ENCODE measurements around the gene PRRT4.

The PRRT4 gene

DNA sequence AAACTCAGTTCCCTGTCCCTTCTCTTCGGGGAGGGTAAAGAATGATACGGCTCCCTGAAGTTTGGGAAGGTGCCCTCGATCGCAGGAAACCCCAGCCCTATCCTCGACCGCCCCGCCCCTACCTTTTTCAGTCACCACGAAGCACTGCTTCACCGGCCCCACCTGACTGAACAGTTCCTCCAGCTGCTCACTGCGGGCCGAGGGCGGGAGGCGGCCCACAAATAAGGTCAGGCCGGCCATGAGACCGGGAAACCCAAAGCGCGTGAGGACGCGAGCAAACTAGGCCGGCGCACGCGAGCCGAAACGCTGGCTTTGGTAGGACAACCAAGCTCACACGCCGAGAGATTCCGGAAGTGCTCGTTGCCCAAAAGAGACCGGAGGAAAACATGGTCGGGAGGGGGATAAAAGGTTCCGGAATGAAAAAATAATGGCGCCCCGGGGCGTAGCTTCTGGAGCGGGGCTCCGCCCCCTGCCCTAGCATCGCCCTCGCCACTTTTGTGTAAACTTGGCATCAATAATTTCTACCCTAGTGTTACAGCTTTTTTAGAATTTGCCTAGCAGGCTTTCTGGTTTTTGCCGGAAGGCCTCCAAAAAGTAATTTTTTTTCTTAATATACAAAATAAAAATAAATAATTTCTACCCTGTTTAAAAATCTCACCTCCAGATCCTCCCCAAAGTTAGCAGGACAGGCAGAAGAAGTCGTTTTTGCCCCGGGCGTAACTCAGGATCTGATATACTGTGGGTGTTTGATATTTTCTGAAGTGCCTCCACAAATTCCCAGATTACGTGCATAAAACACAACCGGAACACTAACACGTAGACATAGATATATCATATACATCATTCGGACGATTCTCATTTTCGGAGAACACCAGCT is 17.7 kb downstream of the PRRT4 start, which contains the start of gene RBM28:
Gene RBM28 (minus strand): TSS at position 355 of the 877 bp plus-strand sequence. CDS start 115 bp downstream, at position 240.
- Histone ChIP-seq H3K9ac (ENCODE audit: low read length) (peak within 1 kb of the TSS; percentile 80), H2BK12ac (ENCODE audit: low read length) (no peak within 1 kb of the TSS), H3K4ac (ENCODE audit: low read depth, low read length) (peak within 1 kb of the TSS; percentile 47), H2BK120ac (ENCODE audit: insufficient read depth, low read length, poor library complexity) (peak within 1 kb of the TSS; percentile 36), H3K4me1 (ENCODE audit: control insufficient read depth in 1 of 2, insufficient read depth in 2 of 2, low read length in 2 of 2) (peaks cover 0 to 11% of the 10 kb centered on the region in 2 experiments), H3K14ac (ENCODE audit: low read length) (peak within 1 kb of the TSS; percentile 81), H3K23ac (ENCODE audit: low read length) (no peak within 1 kb of the TSS), H3K4me3 (ENCODE audit: low read depth, low read length) (peak within 1 kb of the TSS; percentile 86), H2BK5ac (ENCODE audit: low read depth, low read length, poor library complexity) (peak within 1 kb of the TSS; percentile 32), H2AK5ac (ENCODE audit: low read length) (no peak within 1 kb of the TSS), H3K36me3 (ENCODE audit: control insufficient read depth in 1 of 2, insufficient read depth in 2 of 2, low read length in 2 of 2) (peaks cover 2 to 3% of the 10 kb centered on the region in 2 experiments), H3K27ac (ENCODE audit: low read depth, low read length) (peak within 1 kb of the TSS; percentile 34), H3K79me2 (ENCODE audit: control insufficient read depth, insufficient read depth, low read length, poor library complexity) (peaks cover 3% of the 10 kb centered on the region), H2AFZ (ENCODE audit: insufficient read depth, low read length, poor library complexity) (peak within 1 kb of the TSS; percentile 38), H3K4me2 (ENCODE audit: low read length) (peak within 1 kb of the TSS; percentile 87), H3K18ac (ENCODE audit: low read length) (peak within 1 kb of the TSS; percentile 85), H3K9me3 (ENCODE audit: insufficient read depth, low read depth, low read length) (no peaks in the 10 kb centered on the region), H4K12ac (ENCODE audit: low read depth, low read length) (peak within 1 kb of the TSS; percentile 13), H4K8ac (ENCODE audit: low read depth, low read length) (peak within 1 kb of the TSS; percentile 81), H3K27me3 (ENCODE audit: insufficient read depth, low read length) (no peaks in the 10 kb centered on the region), H4K91ac (ENCODE audit: low read depth, low read length) (peak within 1 kb of the TSS; percentile 75), H3K79me1 (ENCODE audit: low read length) (peaks cover 3% of the 10 kb centered on the region)
- no CpG with 5 or more reads among the region's 49 CpGs for WGBS (ENCODE audit: extremely low coverage, insufficient coverage, insufficient read length)
- DNase-seq, result peak; percentile 88 to 98

DNA sequence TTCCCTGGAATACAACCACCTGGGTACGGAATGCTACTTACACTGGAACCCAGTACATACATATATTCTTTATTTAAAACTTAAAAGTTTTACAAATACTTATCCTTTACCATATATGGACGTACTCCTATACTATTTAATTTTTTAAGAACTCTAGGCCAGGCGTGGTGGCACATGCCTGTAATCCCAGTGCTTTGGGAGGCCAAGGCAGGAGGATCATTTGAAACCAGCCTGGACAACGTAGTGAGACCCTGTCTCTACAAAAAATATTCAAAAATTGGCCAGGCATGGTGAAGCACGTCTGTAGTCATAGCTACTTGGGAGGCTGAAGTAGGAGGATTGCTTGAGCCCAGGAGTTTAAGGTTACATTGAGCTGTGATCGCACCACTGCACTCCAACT is 19.8 kb downstream of the PRRT4 start:
- H3K14ac ChIP-seq (ENCODE audit: low read length), result no peak overlapping the region
- peaks cover 7 to 12% of the 10 kb centered on the region in 2 experiments for H3K36me3 ChIP-seq (ENCODE audit: control insufficient read depth in 1 of 2, insufficient read depth in 2 of 2, low read length in 2 of 2)
- H3K9me3 ChIP-seq (ENCODE audit: insufficient read depth, low read depth, low read length), result no peaks in the 10 kb centered on the region
- H3K27me3 ChIP-seq (ENCODE audit: insufficient read depth, low read length), result no peaks in the 10 kb centered on the region
- no peak overlapping the region for H3K23ac ChIP-seq (ENCODE audit: low read length)
- H3K79me2 ChIP-seq (ENCODE audit: control insufficient read depth, insufficient read depth, low read length, poor library complexity), result peaks cover 3% of the 10 kb centered on the region
- H3K9ac ChIP-seq (ENCODE audit: low read length), result no peak overlapping the region
- H4K8ac ChIP-seq (ENCODE audit: low read depth, low read length), result no peak overlapping the region
- H4K12ac ChIP-seq (ENCODE audit: low read depth, low read length), result no peak overlapping the region
- H2AK5ac ChIP-seq (ENCODE audit: low read length), result no peak overlapping the region
- H3K79me1 ChIP-seq (ENCODE audit: low read length), result peaks cover 3% of the 10 kb centered on the region
- no peak overlapping the region for H4K91ac ChIP-seq (ENCODE audit: low read depth, low read length)
- no peak overlapping the region for H3K27ac ChIP-seq (ENCODE audit: low read depth, low read length)
- no peak overlapping the region for H2BK12ac ChIP-seq (ENCODE audit: low read length)
- no peak overlapping the region for H3K4me2 ChIP-seq (ENCODE audit: low read length)
- peak overlapping the region; percentile 4 for H3K4ac ChIP-seq (ENCODE audit: low read depth, low read length)
- H2BK120ac ChIP-seq (ENCODE audit: insufficient read depth, low read length, poor library complexity), result no peak overlapping the region
- no peak overlapping the region for H2AFZ ChIP-seq (ENCODE audit: insufficient read depth, low read length, poor library complexity)
- DNase-seq, result no peak
- H2BK5ac ChIP-seq (ENCODE audit: low read depth, low read length, poor library complexity), result no peak overlapping the region
- no peak overlapping the region for H3K4me3 ChIP-seq (ENCODE audit: low read depth, low read length)
- WGBS (ENCODE audit: extremely low coverage, insufficient coverage, insufficient read length), result no CpG with 5 or more reads among the region's 6 CpGs
- peaks cover 0 to 11% of the 10 kb centered on the region in 2 experiments for H3K4me1 ChIP-seq (ENCODE audit: control insufficient read depth in 1 of 2, insufficient read depth in 2 of 2, low read length in 2 of 2)
- no peak overlapping the region for H3K18ac ChIP-seq (ENCODE audit: low read length)

DNA sequence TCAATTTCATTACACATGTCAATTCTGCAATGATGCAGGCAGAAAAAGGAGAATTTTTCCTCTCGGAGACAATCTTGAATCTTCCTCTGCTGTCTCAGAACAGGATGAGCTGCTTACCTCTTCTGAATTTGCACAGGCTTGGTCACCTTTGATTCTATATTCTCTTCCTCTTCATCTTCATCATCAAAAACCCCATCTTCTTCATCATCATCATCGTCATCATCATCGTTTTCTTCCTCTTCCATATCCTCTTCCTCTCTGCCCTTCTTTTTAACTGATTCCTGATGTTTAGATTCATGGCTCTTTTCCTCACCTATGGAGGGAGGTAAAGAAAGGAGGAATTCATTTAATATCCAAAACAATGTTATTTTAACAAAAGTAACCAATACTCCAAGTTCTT is 25.8 kb downstream of the PRRT4 start:
- Histone ChIP-seq H3K79me1 (ENCODE audit: low read length) (no peaks in the 10 kb centered on the region), H3K79me2 (ENCODE audit: control insufficient read depth, insufficient read depth, low read length, poor library complexity) (no peaks in the 10 kb centered on the region), H3K14ac (ENCODE audit: low read length) (no peak overlapping the region), H3K27ac (ENCODE audit: low read depth, low read length) (no peak overlapping the region), H3K9me3 (ENCODE audit: insufficient read depth, low read depth, low read length) (no peaks in the 10 kb centered on the region), H3K36me3 (ENCODE audit: control insufficient read depth in 1 of 2, insufficient read depth in 2 of 2, low read length in 2 of 2) (peaks cover 18 to 36% of the 10 kb centered on the region in 2 experiments), H2BK12ac (ENCODE audit: low read length) (no peak overlapping the region), H4K8ac (ENCODE audit: low read depth, low read length) (no peak overlapping the region), H3K23ac (ENCODE audit: low read length) (no peak overlapping the region), H3K4me2 (ENCODE audit: low read length) (no peak overlapping the region), H2BK5ac (ENCODE audit: low read depth, low read length, poor library complexity) (no peak overlapping the region), H3K9ac (ENCODE audit: low read length) (peak overlapping the region; percentile 46), H3K4ac (ENCODE audit: low read depth, low read length) (no peak overlapping the region), H2AK5ac (ENCODE audit: low read length) (no peak overlapping the region), H3K4me1 (ENCODE audit: control insufficient read depth in 1 of 2, insufficient read depth in 2 of 2, low read length in 2 of 2) (no peaks in the 10 kb centered on the region), H4K12ac (ENCODE audit: low read depth, low read length) (no peak overlapping the region), H2AFZ (ENCODE audit: insufficient read depth, low read length, poor library complexity) (no peak overlapping the region), H3K27me3 (ENCODE audit: insufficient read depth, low read length) (no peaks in the 10 kb centered on the region), H3K4me3 (ENCODE audit: low read depth, low read length) (no peak overlapping the region), H3K18ac (ENCODE audit: low read length) (no peak overlapping the region), H4K91ac (ENCODE audit: low read depth, low read length) (no peak overlapping the region), H2BK120ac (ENCODE audit: insufficient read depth, low read length, poor library complexity) (no peak overlapping the region)
- no peak for DNase-seq
- 100% methylated on average over 2 of the region's 3 CpGs for WGBS (ENCODE audit: extremely low coverage, insufficient coverage, insufficient read length)

DNA sequence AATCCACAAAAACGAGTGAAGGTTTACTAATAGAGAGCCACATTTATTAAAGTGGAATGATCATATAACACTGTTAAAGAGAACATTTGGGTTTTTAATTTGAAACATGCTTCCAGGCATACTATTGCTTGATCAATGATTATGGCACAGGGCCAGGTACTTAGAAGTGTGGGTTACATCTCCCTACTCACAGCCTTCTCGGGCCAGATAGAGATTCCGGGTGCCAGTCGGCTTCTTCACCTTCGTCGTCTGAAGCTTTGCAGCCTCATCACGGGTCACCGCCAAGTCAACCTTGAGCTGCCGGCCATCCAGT is 37.2 kb downstream of the PRRT4 start:
- Histone ChIP-seq H3K4me3 (ENCODE audit: low read depth, low read length) (no peak overlapping the region), H3K36me3 (ENCODE audit: control insufficient read depth in 1 of 2, insufficient read depth in 2 of 2, low read length in 2 of 2) (peaks cover 22 to 31% of the 10 kb centered on the region in 2 experiments), H2BK120ac (ENCODE audit: insufficient read depth, low read length, poor library complexity) (no peak overlapping the region), H3K9ac (ENCODE audit: low read length) (no peak overlapping the region), H4K8ac (ENCODE audit: low read depth, low read length) (no peak overlapping the region), H2AK5ac (ENCODE audit: low read length) (no peak overlapping the region), H2AFZ (ENCODE audit: insufficient read depth, low read length, poor library complexity) (no peak overlapping the region), H3K18ac (ENCODE audit: low read length) (no peak overlapping the region), H3K27me3 (ENCODE audit: insufficient read depth, low read length) (no peaks in the 10 kb centered on the region), H3K4me1 (ENCODE audit: control insufficient read depth in 1 of 2, insufficient read depth in 2 of 2, low read length in 2 of 2) (no peaks in the 10 kb centered on the region), H4K91ac (ENCODE audit: low read depth, low read length) (no peak overlapping the region), H3K4me2 (ENCODE audit: low read length) (no peak overlapping the region), H3K23ac (ENCODE audit: low read length) (no peak overlapping the region), H3K9me3 (ENCODE audit: insufficient read depth, low read depth, low read length) (no peaks in the 10 kb centered on the region), H2BK12ac (ENCODE audit: low read length) (no peak overlapping the region), H3K14ac (ENCODE audit: low read length) (no peak overlapping the region), H3K79me2 (ENCODE audit: control insufficient read depth, insufficient read depth, low read length, poor library complexity) (no peaks in the 10 kb centered on the region), H2BK5ac (ENCODE audit: low read depth, low read length, poor library complexity) (no peak overlapping the region), H4K12ac (ENCODE audit: low read depth, low read length) (no peak overlapping the region), H3K27ac (ENCODE audit: low read depth, low read length) (no peak overlapping the region), H3K79me1 (ENCODE audit: low read length) (no peaks in the 10 kb centered on the region), H3K4ac (ENCODE audit: low read depth, low read length) (no peak overlapping the region)
- DNase-seq, result no peak
- no CpG with 5 or more reads among the region's 9 CpGs for WGBS (ENCODE audit: extremely low coverage, insufficient coverage, insufficient read length)

All from trophoblast cell (in vitro differentiated cells and primary cell).